SK-N-SH (cell line): ENCODE measurements around the gene PMEPA1.

Experiments used
- MEF2A ChIP-seq: IDR thresholded peaks from 2 replicates; pipeline ENCODE4 v1.4.0; 2012; ENCODE audit warnings: low read depth, borderline replicate concordance
- POLR2AphosphoS5 ChIP-seq: IDR thresholded peaks from 2 replicates; pipeline ENCODE4 v1.6.1; 2012; ENCODE audit warnings: low read depth, low read length
- SMC3 ChIP-seq: IDR thresholded peaks from 2 replicates; pipeline ENCODE4 v1.6.1; 2012; ENCODE audit warnings: low read depth, low read length, improper control_type of control experiment

GRCh38 chr20:57703013-57703412 is 6.8 kb downstream of the PMEPA1 start:
- TF ChIP-seq POLR2AphosphoS5 (no peak), MEF2A (no peak), SMC3 (no peak)
